ENCODE results near the gene TXN2.

Gene TXN2

GRCh38 chr22:36486619-36487384, 5.4 kb upstream of the TXN2 start:
- no peak for DNase-seq (ENCODE audit: low spot score)

- DNase-seq (ENCODE audit: low spot score), result no peak
These were observed 473 bp downstream of the TXN2 start for GRCh38 chr22:36480941-36481392.

- no peak for DNase-seq (ENCODE audit: low spot score)
These were observed 2.5 kb downstream of the TXN2 start for GRCh38 chr22:36478966-36479365.

GRCh38 chr22:36475341-36475740, 6.1 kb downstream of the TXN2 start:
- no peak for DNase-seq (ENCODE audit: low spot score)

GRCh38 chr22:36472689-36473088, 8.8 kb downstream of the TXN2 start:
- DNase-seq (ENCODE audit: low spot score), result no peak

GRCh38 chr22:36471341-36471821, 10.1 kb downstream of the TXN2 start:
- DNase-seq (ENCODE audit: low spot score), result no peak

- no peak for DNase-seq (ENCODE audit: low spot score)
These were observed 10.5 kb downstream of the TXN2 start for GRCh38 chr22:36470994-36471331.

- DNase-seq (ENCODE audit: low spot score), result peak; percentile 78
These were observed 11.1 kb downstream of the TXN2 start for GRCh38 chr22:36470162-36470993.

GRCh38 chr22:36469094-36469710, 12.2 kb downstream of the TXN2 start:
- DNase-seq (ENCODE audit: low spot score), result no peak

GRCh38 chr22:36467946-36468345, 13.5 kb downstream of the TXN2 start:
- peak; percentile 85 for DNase-seq (ENCODE audit: low spot score)

- peak; percentile 78 for DNase-seq (ENCODE audit: low spot score)
These were observed 14.2 kb downstream of the TXN2 start for GRCh38 chr22:36467042-36467810.

- DNase-seq (ENCODE audit: low spot score), result no peak
These were observed 15.2 kb downstream of the TXN2 start for GRCh38 chr22:36466258-36466657.

GRCh38 chr22:36465232-36466021, 16.0 kb downstream of the TXN2 start:
- peak; percentile 85 for DNase-seq (ENCODE audit: low spot score)

- DNase-seq (ENCODE audit: low spot score), result no peak
These were observed 16.7 kb downstream of the TXN2 start for GRCh38 chr22:36464715-36465231.

GRCh38 chr22:36463783-36464184, 17.7 kb downstream of the TXN2 start:
- DNase-seq (ENCODE audit: low spot score), result no peak

GRCh38 chr22:36461665-36462649, 19.5 kb downstream of the TXN2 start:
- peak; percentile 75 for DNase-seq (ENCODE audit: low spot score)

GRCh38 chr22:36460202-36460601, 21.2 kb downstream of the TXN2 start:
- no peak for DNase-seq (ENCODE audit: low spot score)

GRCh38 chr22:36457688-36458450, 23.6 kb downstream of the TXN2 start:
- peak; percentile 55 for DNase-seq (ENCODE audit: low spot score)

GRCh38 chr22:36456464-36456845, 25.0 kb downstream of the TXN2 start:
- no peak for DNase-seq (ENCODE audit: low spot score)

All from AG08396 (cell line).